HG03575 (cell line): Measurements from ENCODE around the gene CCDC33.

Experiments
- ATAC-seq: cut with Tn5 transposase; IDR thresholded peaks from one replicate; pipeline ENCODE4 v1.9.1; 2021; ENCODE audit not compliant: unreplicated experiment, insufficient number of reproducible peaks, low FRiP score; ENCODE audit errors: extremely low read depth

Gene CCDC33

DNA sequence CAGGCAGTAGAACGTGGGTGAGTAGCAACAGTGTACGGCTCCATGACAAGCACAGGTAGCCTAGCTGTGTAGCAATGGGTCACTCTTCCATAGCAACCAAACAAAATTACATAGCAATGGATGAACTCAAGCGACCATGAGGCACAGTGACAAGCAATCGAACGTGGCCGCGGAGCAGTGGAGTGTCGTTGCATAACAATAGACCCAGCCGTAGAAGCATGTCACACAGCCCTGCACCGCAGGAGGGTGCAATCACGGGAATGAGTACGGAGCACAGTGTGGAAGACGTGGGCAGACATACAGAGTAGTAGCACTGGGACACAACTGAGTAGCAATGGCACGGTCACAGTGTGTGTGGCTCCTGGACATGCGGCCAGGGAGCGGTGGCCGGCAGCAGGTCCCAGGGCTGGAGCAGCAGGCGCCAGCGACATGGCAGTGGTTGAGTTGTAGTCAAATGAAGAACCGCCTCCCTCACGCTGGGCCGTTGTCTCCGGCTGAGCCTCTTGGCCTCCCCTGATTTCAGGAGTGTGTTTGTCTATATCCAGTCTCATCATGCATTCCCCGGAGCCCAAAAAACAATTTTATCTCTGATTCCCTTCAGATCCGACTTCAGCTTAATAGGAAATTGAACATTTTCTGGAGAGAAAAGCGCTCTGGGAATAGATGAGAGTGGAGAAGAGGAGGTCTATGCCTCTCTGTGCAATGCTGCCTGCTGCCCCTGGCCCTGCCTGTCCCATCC is 64.1 kb downstream of the CCDC33 start:
- no peak for ATAC-seq

DNA sequence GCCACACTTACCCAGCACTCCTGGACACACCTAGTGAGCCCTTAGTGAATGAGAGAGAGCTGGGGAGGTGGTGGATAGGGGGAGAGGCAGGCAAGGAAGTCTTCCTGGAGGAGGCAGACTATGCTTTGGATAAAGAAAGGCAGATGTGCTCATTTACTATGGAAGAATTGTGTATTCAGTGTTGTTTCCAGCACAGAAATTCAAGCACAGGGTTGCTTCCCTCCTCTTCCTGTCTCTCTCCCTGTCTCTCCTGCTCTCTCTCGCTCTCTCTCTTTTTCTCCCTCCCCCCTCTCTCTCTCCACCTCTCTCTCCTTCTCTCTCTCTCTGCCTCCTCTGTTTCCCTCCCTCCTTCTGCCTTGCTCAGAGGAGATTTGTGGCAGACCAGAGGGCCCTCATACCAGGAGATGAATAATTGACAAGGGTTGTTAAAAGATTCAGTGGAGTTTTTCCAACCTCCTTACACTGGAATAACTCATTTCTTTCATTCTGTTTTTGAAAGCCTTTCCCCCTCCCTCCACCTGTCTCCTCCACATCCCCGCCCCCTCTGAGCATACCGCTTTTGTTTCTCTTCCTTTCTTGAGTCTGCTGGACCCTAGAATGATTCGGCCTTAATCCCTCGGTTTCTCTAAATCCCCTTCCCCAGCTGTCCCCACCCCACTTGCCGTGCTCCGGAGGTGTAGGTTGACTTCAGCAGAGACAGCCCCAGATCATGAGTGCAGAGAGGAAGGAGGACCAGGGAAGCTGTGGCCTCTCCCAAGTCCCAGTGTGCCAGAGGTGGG is 65.6 kb downstream of the CCDC33 start:
- no peak for ATAC-seq

DNA sequence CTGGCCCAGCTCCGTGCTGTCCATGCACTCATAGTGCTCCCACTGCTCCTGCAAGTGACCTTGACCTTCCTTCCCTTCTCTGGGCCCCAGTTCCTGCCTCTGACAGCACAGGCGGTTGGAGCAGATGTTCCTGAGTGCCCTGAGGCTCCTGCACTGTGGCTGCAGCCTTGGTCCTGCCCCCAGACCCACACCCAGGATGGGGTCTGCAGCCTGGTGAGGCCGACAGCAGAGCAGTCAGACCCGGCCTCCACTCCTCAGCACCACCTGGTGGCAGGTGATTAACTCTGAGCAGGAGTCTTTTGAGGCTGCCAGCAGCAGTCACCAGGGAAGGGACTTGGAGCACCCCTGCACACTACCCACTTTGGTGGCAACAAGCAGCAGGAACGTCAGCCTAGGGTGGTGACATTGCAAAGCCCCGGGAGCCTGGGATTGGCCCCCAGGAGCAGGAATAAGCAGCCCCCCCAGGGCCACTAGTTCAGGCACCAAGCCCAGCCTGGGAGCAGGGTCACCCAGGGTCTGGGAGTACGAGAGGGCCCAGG is 66.8 kb downstream of the CCDC33 start:
- ATAC-seq = no peak

DNA sequence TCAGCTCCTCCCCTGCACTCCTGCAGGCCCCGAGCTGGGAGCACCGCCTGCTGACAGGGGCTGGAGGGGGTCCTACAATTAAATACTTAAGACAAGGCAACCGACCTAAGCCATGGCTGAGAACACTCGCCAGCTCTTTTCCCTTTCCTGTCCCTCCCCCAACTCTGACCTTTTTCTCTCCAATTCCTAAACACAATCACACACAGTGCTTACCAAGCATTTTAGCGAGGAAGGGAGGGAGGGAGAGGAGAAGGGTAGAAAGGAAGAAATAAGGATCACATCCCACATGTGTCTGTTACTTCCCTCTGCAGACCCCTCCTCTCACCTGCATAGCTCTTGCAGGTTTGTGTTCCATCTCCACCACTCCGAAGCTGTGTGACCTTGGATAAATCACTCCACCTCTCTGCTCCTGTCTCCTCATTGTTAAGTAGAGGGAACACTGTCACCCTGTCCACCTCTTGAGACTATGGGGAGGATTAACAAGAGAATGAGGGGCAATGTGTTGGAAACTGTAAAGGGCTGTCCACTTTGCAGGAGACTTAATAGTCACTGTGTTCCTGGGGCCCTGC is 67.7 kb downstream of the CCDC33 start:
- ATAC-seq = no peak

- ATAC-seq = no peak
Measured at GRCh38 chr15:74304431-74304830, 68.3 kb downstream of the CCDC33 start.

DNA sequence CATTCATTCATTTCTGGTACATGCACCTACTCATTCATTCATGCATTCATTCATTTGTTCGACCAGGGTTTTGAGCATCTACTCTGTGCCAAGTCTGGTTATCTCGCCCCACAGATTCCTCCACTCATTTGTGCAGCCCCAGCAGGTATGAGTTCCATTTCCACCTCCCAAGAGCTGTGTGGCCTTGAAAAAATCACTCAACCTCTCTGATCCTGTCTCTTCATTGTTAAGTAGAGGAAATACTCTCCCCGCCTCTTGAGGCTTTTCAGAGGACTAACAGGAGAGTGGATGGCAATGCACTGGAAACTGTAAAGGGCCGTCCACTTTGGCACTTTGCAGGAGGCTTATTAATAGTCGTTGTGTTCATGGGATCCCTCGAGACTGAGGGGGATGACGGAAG is 69.6 kb downstream of the CCDC33 start:
- no peak for ATAC-seq

DNA sequence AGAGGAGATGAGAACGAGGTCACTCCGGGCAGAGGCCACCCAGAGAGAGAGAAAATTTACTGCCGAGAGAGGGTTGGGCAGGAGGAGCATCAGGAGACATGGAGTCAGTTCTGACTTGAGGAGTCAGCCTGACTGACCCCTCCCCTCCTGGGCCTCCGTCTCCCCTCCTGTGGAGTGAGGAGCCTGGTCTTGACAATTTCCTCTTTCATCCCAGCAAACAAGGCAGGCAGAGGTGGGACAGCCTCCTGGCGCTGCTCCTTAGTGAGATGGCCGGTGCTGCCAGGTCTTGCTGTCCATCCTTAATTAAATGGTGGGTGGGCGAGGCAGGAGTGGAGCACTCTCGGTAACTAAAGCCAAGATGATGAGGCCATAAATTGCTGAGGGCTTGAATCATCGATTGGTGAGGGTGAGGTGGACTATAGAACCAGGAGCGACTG is 70.7 kb downstream of the CCDC33 start:
- no peak for ATAC-seq

- ATAC-seq = no peak
Measured at GRCh38 chr15:74307827-74308811, 72.0 kb downstream of the CCDC33 start.

- no peak for ATAC-seq
Measured at GRCh38 chr15:74311734-74312444, 75.8 kb downstream of the CCDC33 start.

DNA sequence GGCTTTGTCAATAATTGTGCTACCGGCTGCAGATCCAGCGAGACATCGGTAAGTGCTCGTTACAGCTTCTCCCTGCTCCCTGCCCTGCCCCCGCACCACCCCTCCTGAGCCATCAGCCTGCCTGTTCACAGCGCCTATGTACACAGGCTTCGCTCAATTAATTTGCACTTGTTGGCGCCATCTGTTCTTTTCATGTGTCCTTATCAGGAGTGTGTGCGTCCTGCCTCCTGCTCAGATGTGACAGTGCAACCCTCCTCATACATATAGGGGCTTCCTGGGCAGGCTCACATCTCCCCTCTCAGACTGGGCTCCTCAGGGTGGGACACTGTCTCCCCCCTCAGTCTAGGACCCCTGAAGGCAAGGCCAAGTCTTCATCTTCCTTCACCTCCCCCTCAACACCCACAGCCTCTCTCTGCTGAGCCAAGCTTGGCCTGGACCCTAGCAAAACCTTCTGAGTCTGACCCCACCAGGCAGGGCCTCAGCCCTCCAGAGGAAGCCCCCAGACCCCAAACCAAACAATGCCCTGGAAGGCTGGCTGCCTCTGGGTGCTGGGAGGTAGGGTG is 76.4 kb downstream of the CCDC33 start:
- ATAC-seq = no peak

GRCh38 chr15:74313889-74314288 is 77.8 kb downstream of the CCDC33 start:
- no peak for ATAC-seq

GRCh38 chr15:74314795-74315438 is 78.8 kb downstream of the CCDC33 start:
- ATAC-seq = no peak

- no peak for ATAC-seq
Measured at GRCh38 chr15:74315626-74316025, 79.5 kb downstream of the CCDC33 start.

- ATAC-seq = no peak
Measured at GRCh38 chr15:74316141-74316540, 80.0 kb downstream of the CCDC33 start.

GRCh38 chr15:74317820-74318375 is 81.8 kb downstream of the CCDC33 start:
- no peak for ATAC-seq

- no peak for ATAC-seq
Measured at GRCh38 chr15:74318376-74319137, 82.4 kb downstream of the CCDC33 start.

GRCh38 chr15:74319138-74319460 is 83.0 kb downstream of the CCDC33 start:
- no peak for ATAC-seq
